GDM1 (cell line): ENCODE data around the gene ADGRA3.

Experiments used
- DNase-seq: peaks from one replicate; lab custom pipeline; 2025; lab: John Stamatoyannopoulos, UW

ADGRA3 gene

DNA sequence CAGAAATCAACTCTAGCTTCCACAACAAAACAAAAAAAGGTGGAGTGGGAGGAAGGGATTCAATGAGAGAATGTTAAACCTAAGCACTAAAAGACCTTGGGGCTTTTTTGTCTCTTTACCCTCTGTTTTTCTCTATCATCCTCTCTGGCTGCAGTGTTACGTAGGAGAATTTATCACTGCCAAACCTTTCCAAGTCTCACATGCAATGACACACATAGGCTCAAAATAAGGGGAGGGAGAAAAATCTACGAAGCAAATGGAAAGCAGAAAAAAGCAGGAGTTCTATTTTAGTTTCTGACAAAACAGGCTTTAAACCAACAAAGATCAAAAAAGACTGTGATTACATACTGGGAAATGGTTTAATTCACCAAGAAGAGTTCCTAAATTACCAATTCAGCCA is 152.1 kb downstream of the ADGRA3 start:
- no peak for DNase-seq

DNA sequence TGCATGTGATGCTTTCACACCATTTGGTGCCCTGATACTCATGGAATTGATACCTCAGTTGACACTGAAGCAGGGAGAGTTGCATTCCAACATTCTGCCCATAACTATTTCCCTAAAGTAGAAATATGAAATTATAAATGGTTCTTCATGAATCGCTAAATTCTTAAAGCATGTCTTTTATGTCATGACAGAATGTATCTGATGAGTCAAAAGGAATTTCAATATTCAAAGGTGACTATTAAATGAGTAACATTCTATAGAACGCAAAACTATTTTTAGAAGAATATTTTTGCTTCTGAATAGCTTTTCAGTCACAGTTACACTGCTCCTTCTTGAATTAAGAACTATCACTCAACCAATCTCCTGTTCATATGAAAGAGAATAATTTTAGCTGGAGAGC is 152.8 kb downstream of the ADGRA3 start:
- no peak for DNase-seq

DNA sequence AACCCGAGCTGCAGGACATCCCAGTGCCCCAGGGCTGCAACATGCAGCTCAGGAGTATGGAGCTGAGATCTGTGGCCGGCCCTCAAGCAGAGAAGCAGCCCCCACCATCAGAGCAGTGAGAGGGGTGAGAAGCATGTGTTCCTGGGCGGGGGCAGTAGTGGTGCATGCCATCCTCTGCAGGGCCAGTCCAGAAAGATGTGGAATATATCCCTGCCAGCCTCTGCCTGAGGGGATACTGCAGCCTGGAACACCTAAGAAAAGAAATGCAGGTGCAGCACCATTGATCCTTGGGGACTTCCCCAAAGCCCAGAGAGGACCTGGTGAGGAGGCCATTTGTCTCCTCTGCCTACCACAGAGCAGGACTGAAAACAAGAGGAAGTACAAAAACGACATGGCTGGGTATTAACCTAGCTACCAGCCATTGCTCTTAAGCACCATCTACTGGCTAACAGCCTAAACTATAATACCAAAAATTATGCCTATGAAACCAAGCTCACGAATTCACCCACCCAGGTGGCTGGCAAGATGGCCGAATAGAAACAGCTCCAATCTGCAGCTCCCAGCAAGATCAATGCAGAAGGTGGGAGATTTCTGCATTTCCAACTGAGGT is 158.8 kb downstream of the ADGRA3 start:
- DNase-seq, result peak; percentile 40

DNA sequence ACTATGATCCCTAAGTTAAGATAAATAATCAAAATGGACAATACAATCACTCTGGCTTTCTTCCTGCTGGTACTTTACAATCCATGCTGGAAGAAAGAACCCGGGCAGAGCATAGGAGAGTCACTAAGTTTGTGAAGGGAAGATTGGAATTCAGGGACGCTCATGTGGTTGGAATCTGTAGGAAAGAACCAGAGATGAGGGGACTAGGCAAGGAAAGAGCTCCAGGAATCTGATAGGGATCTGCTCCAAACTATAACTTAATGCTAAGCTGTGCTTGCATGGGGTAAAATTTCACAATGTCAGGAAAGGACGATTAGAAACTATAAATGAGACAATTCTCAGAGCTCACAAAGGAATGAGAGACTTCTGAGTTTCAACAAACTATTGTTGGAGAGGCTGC is 167.5 kb downstream of the ADGRA3 start:
- no peak for DNase-seq

DNA sequence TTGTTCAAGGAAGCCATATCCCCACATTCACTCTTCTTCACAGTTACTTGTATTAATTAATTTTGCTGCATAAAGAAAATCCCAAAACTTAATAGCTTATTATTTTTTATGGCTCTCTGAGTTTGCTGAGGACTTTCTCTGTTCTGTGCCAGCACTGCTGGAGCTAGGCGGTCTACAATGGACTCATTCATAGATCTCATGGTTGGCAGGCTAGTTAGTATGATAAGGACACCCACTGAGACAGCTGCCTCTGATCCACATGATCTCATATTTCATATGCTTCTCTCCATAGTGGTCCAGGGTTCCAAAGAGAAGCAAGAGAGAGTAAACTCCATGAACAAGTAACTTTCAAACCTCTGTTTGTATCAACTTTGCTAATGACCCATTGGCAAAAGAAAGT is 170.2 kb downstream of the ADGRA3 start:
- DNase-seq, result no peak

DNA sequence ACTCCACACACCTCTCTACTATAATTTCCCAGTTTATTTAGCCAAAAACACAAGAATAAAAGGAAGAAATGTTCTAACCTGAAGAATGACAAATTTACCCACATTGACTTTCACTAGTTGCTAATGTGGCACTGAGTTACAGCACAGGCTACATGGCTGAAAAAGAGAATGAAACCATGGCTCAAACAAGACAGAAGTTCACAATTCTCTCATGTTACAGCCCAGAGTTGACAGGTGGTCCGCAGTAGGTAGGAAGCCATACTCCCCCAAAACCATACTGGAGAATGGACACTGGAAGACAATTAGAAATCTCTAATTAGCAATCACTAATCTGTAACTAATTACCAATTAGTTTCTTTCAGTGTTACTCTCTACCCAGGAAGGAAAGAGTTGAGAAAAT is 170.8 kb downstream of the ADGRA3 start:
- no peak for DNase-seq

DNA sequence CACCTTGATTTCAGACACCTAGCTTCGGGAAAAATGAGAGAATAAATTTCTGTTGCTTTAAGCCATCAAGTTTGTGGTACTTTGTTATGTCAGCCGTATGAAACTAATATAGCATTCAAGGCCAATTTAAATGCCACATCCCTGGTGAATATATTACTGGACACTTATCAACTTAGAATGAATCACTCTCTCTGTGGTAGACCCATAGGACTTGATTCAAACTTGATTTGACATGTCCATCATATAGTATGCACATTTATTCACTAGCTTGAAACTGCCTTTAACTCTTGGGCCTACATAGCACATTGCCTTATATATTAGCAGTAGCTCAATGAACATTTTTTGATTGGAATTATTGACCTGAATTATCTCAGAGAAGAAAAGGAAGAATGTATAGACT is 172.3 kb downstream of the ADGRA3 start:
- no peak for DNase-seq

DNA sequence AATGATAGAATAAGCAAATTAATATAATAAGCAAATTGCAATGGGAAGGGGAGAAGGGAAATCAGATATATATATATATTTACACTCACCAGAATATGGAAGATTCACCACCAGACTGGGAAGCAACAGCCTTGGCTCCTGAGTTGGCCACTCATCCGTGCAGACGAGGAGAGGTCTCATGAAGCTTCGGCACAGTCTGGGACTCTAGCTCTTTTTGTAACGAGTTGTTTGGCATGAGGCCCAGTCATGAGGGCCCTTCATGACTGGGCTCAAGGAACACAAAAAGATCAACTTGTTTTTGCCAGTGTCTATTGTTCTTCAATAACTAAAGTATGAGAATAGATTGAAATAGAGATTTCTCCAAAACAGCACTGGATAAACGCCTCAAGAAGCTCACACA is 176.4 kb downstream of the ADGRA3 start:
- DNase-seq, result no peak

DNA sequence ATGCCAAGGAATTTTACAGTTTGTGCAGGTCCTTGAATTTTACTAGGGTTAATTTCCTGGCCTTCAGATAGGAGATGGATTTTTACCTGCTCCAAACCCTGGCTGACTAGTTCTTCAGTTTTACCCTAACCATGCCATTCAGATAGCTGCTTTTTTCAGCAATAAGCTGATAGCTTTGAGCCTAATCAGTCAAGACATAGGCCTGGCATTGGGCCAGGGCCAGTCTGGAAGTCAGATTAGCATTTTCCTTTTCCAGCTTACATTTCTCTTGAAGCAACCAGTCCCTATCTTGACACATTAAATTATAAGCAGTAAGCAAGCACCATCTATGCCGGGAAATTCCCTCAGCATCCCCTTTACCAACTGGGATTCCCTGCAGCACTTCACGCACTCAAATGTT is 177.1 kb downstream of the ADGRA3 start:
- DNase-seq, result no peak
